UCSD-AML1 (cell line): Measurements from ENCODE around the gene EXOC1L.

Experiments
- DNase-seq: peaks from one replicate; lab custom pipeline; 2025; ENCODE audit not compliant: unreplicated experiment; lab: John Stamatoyannopoulos, UW

The EXOC1L gene

DNA sequence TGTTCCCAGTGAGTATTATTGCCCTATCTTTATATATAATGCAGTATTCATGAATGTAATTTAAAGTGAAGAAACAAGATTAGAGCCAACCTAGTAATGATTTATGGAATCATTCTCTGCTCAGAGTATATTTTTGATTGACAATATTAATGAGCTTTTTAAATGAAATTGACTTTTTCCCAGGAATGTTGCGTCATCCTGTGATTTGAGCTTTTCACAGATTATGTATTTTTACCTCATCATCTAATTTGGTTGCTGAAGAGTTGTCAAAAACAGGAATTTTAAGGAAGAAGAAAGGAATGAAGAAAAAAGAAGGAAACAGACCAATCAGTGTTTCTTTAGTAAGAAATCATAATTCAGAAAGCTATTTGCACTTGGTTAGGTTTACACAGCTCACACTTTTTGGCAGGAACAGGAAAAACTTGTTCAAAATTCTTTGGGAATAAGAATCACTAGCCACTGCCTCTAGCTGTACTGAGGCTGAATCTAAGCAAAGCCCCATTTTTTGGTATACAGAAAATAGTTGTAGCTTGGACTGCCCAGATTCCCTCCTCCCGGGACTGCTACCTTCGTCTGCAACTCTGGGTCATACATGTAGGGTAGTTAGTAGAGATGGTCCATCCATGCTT, 61.2 kb downstream of the EXOC1L start:
- DNase-seq = no peak

- DNase-seq = no peak
These were observed 64.7 kb downstream of the EXOC1L start for GRCh38 chr4:55884093-55884850.

DNA sequence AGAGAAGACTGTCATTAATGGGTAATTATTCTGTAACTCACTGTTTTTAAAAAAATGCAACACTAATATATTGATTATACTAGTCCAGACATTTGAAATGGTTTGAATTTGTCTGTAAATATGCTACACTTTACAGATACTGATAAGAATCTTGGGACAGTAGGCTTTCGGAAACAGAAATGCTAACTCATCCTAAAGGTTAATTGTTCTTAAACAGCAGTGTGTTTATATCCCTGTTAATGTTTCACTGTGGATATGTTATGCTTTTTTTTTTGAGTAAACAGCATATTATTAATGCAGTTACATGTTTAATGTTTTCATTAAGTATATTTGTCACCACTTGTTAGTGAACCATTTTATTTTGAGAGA, 65.2 kb downstream of the EXOC1L start:
- no peak for DNase-seq
